Activated CD8-positive, alpha-beta memory T cell treated with anti-CD3 and anti-CD28 coated beads, Interleukin-2, amount 50 U/mL, for 1 hour (primary cell): Measurements from ENCODE around the gene S100A7A.
"Not testable (repeated sequence)": the region's sequence is repeated elsewhere in the genome, so short reads cannot be mapped to it uniquely, and the experiment has no call there.

Experiments used
- DNase-seq: peaks from one replicate; pipeline ENCODE4 v3.0.0-alpha.2; 2020; ENCODE audit errors: extremely low read depth

The S100A7A gene

DNA sequence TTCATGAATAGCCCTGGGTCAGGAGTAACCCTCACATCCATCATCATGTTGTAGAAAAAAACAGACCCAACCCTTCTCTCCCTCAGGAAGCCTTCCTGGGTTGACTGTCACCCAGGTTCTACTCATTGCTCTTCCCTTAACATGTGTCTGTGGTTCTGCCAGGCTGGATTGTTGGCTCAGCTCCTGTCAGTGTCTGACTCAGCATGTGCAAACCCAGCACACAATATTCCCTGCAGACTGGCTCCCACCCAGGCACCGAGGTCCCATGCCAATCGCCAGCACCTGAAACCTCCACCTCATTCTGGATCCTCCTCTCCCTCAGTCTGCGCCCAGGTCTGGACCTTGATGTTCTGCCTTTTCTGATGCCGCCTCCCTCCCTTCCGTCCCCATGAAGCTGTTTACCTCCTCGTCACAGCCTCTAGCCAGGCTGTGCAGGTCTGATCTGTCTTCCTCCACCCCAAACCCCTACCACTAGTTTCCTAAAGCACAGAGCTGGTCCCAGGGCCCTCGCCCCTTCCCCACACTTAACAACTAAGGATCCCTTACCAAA, 21.1 kb upstream of the S100A7A start:
- no peak for DNase-seq

DNA sequence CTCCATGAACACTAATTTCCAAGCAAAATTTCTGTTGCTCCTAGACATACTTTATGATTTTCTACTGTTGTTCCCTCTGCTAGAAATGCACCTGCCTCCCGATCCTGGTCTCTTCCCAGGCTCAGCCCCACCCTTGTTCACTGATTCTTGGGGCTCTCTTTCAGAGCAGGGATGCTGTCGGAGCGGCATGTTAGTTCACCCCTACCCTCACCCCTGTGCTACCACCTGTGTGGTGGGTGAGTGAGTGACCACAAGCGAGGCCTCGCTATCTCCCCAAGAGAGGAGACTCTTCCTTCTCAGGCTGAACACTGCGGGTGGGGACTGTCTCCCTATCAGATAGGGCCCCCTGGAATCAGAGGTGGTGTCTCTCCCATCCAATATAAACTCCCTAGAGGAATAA, 20.5 kb upstream of the S100A7A start:
- DNase-seq: no peak

DNA sequence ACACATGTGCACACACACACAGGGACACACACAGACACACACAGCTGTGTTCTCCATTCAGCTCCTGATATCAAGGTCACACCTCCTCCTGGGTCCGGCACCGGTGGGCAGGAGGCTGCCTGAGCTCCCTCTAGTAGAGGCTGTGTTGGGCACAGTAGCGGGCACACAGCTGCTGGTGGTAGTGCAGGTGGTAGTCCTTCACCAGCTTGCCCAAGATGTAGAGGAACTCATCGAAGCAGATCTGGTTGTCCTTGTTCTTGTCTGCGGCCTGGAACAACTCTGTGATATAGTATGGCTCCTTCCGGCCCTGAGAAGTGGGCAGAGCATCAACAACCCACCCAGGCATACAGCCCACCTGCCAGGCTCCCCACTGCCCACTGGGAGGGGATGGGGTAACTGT, 19.9 kb upstream of the S100A7A start:
- no peak for DNase-seq

DNA sequence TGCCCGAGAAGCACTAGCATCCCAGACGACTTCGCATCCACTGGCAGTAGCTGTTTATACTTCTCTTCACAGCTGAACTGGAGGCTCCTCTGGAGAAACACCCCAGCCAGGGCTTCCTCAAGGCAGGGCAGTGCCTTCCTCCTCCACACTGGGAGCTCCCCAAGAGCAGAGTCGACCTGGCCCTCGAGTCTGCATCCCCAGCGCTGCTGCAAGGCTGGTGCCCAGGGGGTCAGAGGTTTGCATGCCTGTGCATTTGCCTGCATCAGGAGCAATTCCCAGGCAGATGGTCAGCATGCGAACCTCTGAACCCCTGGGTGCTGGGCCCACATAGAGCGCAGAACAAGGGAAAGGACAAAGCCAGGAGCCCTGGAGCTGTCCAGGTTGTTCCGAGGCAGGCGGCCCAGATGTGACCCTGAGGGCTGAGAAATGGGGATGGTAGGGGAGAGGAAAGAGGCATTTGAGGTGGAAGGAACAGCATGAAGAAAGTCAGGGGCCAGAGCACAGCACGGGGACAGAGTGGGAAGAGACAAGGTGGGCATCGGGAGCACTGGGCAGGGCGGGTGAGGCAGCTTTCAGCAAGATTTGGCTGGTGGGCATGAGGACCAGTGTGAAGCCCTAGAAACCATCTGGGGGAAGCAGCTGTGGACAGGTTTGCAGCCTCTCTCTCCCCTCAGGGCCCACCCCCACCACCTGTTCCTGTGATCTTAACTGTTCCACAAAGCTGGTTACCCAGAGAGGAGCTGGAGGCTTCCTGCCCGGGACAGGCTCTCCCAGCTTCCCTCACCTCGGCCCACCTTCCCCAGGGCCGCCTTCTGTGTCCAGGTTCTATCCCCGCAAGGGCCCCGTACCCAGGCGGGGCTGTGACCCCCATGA, 19.0 kb upstream of the S100A7A start:
- DNase-seq: no peak

DNA sequence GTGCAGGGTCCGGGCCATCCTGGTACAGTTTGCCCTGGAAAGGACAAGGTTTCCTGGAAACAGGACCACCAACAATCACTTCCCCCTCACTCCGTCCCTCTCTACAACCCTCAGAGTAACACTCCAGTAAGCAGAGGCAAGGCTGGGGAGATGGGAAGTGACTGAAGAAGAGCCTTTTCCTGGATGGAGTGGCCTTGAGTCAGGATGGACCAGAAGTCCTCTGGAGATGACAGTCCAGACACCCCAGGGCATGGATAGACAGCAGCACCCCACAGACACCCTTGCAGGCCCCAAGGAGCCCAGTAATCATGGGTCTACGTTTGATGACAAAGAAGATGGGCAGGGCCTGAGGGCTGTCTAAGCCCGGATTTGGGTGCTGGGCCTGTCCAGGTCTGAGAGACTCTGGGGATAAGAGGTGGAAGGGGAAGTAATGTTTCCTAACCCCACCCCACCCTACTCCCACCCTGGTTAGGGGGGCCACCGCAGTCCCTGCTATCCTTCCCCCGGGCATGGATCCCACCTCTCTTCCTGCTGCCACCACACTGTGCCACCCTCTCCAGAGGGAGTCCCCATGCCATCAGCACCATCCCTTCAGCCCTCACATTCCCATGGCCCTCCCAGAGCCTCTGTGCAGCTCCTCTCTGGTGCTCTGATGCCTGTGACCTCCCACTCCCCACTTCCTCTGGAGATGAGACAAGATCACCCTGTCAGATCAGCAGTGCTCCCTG, 18.2 kb upstream of the S100A7A start:
- DNase-seq: no peak

DNA sequence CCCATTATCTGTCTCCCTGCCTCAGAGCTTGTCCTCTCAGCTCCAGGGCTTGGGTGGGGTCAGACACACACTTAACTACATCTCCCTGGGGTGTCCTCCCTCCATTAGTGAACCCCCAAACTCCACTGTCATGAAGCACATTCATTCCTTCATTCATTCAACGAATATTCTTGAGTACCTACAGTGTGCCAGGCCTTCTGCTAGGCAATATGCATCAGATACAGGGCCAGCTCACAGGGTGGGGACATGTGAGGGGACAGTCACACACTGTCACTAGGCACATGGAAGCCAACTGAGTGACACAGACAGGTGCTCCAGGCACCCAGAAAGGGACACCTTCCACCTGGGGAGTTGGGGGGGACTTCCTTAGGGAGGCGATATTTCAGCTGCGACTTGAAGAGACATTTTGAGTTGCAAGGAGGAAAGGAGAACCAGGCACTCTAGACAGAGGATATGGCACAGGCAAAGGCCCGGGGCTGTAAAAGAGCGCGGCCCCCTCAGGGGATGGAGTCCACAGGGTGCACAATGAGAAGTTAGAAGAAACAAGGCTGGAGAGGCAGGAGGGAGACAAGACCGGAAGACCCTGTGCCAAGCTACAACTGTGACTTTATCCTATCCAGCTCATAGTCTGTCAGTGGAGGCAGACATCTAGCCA, 16.8 kb upstream of the S100A7A start:
- no peak for DNase-seq

DNA sequence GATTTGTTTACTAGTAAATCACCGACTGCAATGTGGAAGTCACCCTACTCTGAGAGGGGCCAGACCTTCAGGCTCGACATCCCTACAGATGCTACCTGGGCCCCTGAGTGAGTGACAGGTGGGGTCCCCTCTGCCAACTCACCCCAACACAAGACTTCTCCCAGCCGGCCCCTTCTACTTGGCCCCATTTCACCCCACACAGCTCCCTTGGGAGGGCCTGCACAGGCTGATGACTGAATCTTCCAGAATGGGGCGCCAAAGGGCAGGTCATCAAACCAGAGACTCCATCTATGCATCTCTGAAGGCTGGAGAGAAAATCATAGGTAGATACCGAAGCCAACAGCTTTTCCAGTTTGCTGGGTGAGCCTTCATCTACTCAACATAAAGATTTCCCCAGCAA, 16.1 kb upstream of the S100A7A start:
- DNase-seq: no peak

DNA sequence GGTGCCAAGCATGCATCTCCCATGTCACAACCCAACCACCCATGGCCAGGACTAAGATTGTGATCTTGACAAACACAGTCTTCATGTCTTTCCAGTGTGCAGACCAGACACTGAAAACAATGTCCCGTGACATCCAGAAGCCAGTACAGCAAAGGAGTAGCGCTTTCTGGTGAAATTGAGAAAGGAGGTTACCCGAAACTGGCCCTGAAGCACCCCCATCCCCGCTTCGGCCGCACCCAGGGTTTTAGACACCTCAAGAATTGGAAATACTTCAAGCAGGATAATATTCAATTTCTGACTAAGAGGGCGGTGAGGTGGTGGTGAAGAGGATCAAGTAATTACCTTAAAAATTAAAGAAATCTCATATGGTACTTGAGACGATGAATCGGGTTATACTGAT, 14.9 kb upstream of the S100A7A start:
- no peak for DNase-seq

DNA sequence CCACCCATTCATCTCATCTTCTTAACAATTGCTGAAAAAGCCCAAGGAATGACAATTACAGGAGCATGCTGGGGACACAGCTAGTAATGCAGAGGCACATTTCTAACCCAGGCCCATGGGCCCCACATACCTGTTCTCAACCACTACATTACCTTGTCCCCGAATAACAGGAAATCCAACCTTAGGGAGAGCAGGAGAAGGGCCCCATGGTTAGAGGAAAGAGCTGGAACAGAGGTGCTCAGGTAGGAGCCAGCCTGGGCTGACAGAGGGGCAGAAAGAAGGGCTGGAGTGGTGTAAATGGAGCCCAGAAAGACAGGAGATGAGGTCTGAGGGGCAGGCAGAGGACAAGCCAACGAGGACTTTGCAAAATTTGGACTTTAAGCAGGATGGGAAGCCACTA, 14.1 kb upstream of the S100A7A start:
- no peak for DNase-seq

DNA sequence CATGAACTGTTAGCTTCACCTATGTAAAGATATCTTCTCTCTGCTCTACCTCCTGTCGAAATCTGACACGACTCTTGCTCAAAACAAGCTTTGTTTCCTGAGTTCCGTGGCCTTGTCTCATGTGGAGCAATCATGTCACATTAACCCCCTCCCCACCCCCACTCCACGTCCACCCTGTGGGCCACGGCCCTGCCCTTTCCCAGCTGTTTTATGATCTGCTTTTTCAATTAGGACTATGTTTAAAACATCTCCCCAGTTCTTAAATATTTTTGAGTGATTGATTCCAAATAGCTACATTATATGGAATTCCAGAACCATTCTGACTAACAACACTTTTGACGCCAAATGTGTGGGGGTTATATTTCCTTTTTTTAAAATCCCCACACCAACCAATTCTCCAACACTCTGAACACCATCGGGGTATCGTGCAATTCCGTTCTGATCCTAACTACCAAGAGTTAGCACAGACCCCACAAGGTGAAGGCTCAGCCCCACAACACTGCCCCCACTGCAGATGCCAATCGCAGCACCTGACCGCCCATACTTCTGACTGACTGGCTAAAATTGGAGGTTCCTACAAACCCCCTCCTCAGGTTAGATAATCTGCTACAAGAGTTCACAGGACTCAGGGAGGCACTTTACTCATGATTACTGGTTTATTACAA, 12.8 kb upstream of the S100A7A start:
- DNase-seq: no peak

DNA sequence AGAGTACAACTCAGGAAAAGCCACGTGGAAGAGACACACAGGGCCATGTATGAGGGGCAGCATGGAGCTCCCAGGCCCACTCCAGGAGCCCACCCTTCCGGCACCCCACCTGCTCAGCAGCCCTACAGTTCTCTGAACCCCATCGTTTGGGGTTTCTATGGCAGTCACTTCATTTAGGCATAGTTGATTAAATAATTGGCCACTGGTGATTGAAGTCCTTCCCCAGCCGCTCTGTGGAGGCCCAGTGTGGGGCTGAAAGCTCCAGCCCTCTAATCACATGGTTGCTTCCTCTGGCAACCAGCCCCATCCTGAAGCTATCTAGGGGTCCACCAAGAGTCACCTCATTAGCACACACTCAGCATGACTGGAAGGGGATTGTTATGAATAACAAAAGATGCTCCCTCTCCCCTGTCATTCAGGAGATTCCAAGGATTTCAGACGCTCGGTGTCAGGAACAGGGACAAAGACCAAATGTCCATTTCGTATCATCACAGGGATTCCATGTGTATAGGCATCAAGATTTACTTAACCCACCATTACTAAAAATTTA, 12.2 kb upstream of the S100A7A start:
- DNase-seq: no peak

DNA sequence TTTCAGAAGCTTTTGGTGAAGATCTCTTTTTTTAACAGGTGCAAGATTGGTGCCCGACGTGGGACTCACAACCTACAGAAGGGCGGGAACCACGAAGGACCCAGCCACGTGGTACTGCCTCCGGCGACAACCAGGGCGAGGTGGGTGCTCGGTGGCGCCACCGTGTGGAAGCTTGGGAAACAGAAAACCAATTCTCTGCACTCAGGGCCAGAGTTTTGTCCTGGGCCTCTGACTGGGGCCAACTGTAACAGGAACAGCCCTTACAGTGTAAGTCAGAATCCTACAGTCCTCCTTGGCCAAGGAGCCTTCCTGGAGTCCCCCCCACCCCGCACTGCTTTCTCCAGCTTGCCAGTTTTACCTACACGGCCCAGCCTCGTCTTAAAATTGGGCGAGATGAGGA, 11.6 kb upstream of the S100A7A start:
- DNase-seq: no peak

DNA sequence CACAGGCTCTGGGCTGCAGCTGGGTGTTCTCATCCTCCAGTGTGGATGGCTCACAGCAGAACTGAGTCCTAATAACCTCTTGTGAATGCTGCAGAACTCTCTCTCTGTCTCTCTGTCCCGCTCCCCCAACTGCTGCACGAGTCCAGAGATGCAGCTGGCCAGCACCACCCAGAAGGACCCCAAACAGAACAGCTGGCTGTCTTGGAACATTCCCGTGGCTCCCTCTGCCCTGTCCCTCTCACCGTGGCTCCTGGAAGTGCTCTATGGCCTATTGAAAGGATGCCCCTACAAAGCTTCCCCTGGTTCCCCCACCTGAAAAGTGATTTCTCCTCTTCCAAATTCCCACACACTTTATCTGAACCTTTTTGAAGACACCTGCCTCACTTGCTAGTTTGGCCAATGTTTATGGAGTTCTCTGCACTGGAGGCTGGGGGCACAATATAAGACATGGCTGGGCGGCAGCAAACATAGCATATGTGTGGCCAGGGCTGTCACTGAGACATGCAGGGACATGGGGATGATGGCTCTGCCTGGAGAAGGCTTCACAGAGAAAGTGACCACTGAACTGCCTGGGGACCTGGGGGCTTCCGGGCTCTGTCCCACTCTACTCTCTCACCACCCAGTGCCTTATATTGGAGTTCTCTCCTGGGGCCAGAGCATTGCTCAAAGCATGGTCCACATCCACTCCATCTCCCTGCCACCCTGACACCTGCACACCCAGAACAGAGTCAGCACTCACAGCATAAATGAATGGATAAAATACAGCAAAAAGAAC, 10.3 kb upstream of the S100A7A start:
- DNase-seq: not testable (repeated sequence)

DNA sequence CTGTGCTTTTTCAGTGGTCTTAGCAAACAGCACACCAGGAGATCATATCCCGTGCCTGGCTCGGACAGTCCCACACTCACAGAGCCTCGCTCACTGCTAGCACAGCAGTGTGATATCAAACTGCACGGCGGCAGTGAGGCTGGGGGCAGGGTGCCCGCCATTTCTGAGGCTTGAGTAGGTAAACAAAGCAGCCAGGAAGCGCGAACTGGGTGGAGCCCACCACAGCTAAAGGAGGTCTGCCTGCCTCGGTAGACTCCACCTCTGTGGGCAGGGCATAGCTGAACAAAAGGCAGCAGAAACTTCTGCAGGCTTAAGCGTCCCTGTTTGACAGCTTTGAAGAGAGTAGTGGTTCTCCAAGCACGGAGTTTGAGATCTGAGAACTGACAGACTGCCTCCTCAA, 9.0 kb upstream of the S100A7A start:
- not testable (repeated sequence) for DNase-seq

DNA sequence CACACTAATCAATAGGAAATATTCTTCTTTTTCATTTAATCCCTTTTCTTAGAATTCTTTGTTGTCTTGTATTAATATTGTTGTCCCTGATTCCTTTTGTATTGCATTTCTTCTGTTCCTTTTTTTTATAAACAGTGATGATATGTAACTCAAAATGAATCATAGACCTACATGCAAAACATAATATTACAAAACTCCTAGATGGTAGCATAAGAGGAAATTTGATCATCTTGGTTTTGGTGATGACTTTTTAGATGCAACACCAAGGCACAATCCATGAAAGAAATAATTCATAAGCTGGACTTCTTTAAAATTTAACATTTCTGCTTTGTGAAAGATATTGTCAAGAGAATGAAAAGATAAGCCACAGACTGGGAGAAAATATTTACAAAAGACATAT, 2.4 kb upstream of the S100A7A start:
- DNase-seq: not testable (repeated sequence)

DNA sequence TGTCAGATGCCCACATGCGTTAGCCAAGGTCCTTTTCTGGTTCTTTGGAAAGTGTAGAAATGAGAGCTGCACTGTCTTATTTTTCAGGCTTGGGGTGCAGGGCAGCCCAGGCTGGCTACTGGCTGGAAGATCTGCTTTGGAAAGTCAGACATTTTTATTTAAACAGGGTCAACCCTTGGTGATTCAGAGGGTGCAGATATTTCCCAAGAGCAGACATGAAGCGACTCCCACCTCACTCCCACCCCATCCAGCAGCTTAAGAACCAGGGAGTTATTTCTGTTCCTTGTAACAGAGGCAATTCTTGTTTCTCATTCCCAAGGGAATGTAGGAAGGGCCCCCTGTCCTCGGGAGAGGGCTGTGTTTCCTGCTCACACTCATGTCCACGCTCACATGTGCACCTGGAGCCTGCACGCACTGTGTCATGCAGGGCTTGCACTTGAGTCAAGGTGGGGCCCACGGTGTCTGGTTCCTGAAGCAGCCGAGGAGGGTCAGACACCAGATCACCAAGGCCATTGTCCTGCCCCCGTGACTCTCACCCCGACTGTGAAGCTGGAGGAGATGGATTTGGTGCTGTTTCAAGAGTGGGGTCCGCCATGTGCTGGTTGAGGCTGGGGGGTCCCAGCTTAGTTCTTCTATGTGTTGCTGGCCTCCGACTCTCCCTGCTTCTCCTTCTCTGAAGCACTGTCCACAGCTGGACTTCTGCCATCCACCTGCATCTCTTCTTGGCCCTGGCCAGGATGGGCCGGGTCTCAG, 992 bp downstream of the S100A7A start:
- no peak for DNase-seq

DNA sequence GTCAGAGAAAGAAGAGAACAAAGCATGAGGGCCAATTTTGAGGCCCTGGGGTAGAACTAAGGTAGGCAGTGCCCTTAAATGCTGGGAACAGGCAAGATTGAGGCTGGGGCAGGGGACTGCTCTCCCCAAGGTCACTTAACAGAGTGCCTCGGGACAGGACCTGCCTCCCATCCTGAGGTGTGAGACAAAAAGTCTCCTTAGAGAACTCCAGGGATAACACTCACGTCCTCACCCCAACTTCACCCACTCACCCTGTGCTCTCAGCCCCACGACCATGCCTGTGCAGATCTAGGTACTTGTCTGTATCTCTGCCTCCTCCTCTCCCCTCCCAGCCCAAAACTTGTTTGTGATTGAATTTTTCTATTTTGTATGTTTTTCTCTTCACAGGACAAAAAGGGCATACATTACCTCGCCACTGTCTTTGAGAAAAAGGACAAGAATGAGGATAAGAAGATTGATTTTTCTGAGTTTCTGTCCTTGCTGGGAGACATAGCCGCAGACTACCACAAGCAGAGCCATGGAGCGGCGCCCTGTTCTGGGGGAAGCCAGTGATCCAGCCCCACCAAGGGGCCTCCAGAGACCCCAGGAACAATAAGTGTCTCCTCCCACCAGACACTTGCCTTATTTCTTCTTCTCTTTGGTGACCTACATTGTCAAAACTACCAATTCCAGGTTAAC, 2.6 kb downstream of the S100A7A start:
- not testable (repeated sequence) for DNase-seq

DNA sequence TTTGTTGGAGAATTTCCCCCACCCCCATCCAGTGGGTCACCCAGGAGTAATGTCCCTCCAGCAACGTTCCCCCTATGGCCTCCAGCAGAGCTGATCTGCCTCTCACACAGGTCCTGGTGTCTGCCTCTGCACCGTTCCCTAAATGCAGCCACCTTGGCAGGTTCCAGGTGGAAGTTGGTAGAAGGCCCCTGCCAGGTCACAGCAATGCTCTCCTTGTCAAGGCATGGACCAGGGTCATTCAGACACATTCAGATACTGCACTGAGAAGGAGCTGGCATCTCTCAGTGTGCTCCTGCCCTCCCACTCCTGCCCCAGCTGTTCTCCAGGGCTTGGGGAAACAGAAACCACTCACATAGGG, 3.1 kb downstream of the S100A7A start:
- not testable (repeated sequence) for DNase-seq

DNA sequence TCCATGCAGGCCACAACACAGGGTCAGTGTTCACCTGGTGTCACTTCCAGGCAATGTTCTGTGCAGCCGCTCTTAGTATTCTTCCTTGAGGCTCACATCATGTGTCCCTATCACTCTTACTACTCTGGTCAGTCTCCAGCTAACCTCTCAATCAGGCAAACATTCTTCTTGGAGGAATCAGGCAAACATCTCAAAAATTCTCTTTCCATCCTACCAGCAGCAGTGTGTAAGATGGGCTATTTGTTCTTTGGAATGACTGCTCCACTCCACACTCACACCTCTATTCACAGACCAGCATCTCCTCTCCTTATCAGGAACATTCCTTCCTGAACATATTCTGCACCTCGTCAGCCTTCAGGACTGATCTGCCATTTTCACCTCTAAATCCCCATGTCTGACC, 4.0 kb downstream of the S100A7A start:
- DNase-seq: no peak
